Left ventricle myocardium superior (tissue), 1 donor: ENCODE results near the gene ZNF385A. TPM values are rescaled to one million over a fixed set of nuclear protein-coding genes. Genes with fewer than 3 reads are reported as not detected.
A peak's percentile ranks its signal among the peaks of the same experiment; 100 is the strongest.

Experiments used
- ATAC-seq: fragments of 200-7000 bp; cut with Tn5 transposase; one replicate; pipeline ENCODE4 v1.9.1; 2020; ENCODE audit warnings: mild to moderate bottlenecking, moderate library complexity
- DNase-seq: peaks from one replicate; pipeline ENCODE4 v3.0.0-alpha.2; 2020
- intact Hi-C: fragments of 100-400 bp; cut with micrococcal nuclease; formaldehyde crosslinking; loops from one replicate; pipeline ENCODE4 v1.11.0; 2022
- total RNA-seq: library from RNA; stranded (reverse); fragmentation: NEBNext Ultra II Directional; extraction: Animal tissue kit (Norgen Biotek cat#: 25700); gene quantifications from one replicate; pipeline ENCODE4 v1.2.1, GENCODE V29; 2021
- donor health status: DM: no; HTN: yes; CAD: no; lungs with severe emphysema.

ZNF385A gene
- total RNA-seq, 1 donor from 2014 or later, result 7.7 TPM

- DNase-seq (peak; percentile 64), ATAC-seq (peak; percentile 13)
- intact Hi-C loops, result no loop called here
These were observed 33.3 kb upstream of the ZNF385A start for GRCh38 chr12:54417712-54418440.

- intact Hi-C loops, result no loop called here
- no peak for ATAC-seq
- DNase-seq, result no peak
These were observed 32.4 kb upstream of the ZNF385A start for GRCh38 chr12:54416687-54417603.

GRCh38 chr12:54415221-54415929, 30.8 kb upstream of the ZNF385A start:
- intact Hi-C loops, result no loop called here
- DNase-seq (no peak), ATAC-seq (no peak)

GRCh38 chr12:54413284-54414190, 29.0 kb upstream of the ZNF385A start:
- DNase-seq (peak; percentile 68), ATAC-seq (peak; percentile 28)
- intact Hi-C loops, result no loop called here

GRCh38 chr12:54412786-54413185, 28.3 kb upstream of the ZNF385A start:
- ATAC-seq, result peak; percentile 55
- intact Hi-C loops, result no loop called here

GRCh38 chr12:54412348-54412747, 27.8 kb upstream of the ZNF385A start:
- ATAC-seq (peak; percentile 11), DNase-seq (no peak)

More at GRCh38 chr12:54412786-54413185, 28.3 kb upstream of the ZNF385A start:
- DNase-seq, result no peak

GRCh38 chr12:54411391-54412241, 27.1 kb upstream of the ZNF385A start:
- intact Hi-C loops, result no loop called here
- peak; percentile 62 for ATAC-seq
- peak; percentile 73 for DNase-seq

More at GRCh38 chr12:54412348-54412747, 27.8 kb upstream of the ZNF385A start:
- intact Hi-C loops, result no loop called here

GRCh38 chr12:54409267-54409666, 24.7 kb upstream of the ZNF385A start:
- ATAC-seq (no peak), DNase-seq (no peak)
- intact Hi-C loops, result no loop called here

- ATAC-seq, result peak; percentile 47
- intact Hi-C loops, result no loop called here
- no peak for DNase-seq
These were observed 22.8 kb upstream of the ZNF385A start for GRCh38 chr12:54407183-54407905.

GRCh38 chr12:54405573-54405972, 21.0 kb upstream of the ZNF385A start:
- DNase-seq, result peak; percentile 19
- intact Hi-C loops, result no loop called here
- ATAC-seq, result no peak

- intact Hi-C loops, result no loop called here
- DNase-seq, result no peak
- no peak for ATAC-seq
These were observed 20.6 kb upstream of the ZNF385A start for GRCh38 chr12:54405106-54405505.

- ATAC-seq, result peak; percentile 9
- DNase-seq, result no peak
These were observed 19.8 kb upstream of the ZNF385A start for GRCh38 chr12:54404061-54405004.

GRCh38 chr12:54401119-54401518, 16.6 kb upstream of the ZNF385A start:
- DNase-seq (no peak), ATAC-seq (no peak)
- intact Hi-C loops, result no loop called here

More at GRCh38 chr12:54404061-54405004, 19.8 kb upstream of the ZNF385A start:
- intact Hi-C loops, result no loop called here

- ATAC-seq (peak; percentile 83), DNase-seq (peak; percentile 92)
- intact Hi-C loops, result loop anchor here (1.0 kb wide), 1 partner anchor 40 kb away; no protein-coding TSS in a partner anchor
These were observed 14.7 kb upstream of the ZNF385A start for GRCh38 chr12:54398995-54399793.

GRCh38 chr12:54398218-54398617, 13.7 kb upstream of the ZNF385A start:
- no peak for ATAC-seq
- intact Hi-C loops, result no loop called here
- DNase-seq, result no peak
